Measurements from ENCODE around the gene TMEM52B.
"Not testable (repeated sequence)": the region's sequence is repeated elsewhere in the genome, so short reads cannot be mapped to it uniquely, and the experiment has no call there.

The TMEM52B gene

GRCh38 chr12:10218021-10218420 is 39.2 kb downstream of the TMEM52B start:
- TF ChIP-seq CTCF (IDR thresholded peaks at IDR 0.05; ENCODE audit: insufficient read depth, low read length, missing control alignments) = no peak
- DNase-seq (ENCODE audit: low read depth, low spot score) = no peak
- ChIA-PET CTCF (interaction anchor here (2.0 kb wide), 1 partner anchor 18 kb away, joined by 11 read pairs; no protein-coding TSS in a partner anchor), POLR2A (no interaction called here)
- H3K4me3 ChIP-seq (ENCODE audit: low read depth, low read length) = no peak overlapping the region

- no peak for DNase-seq (ENCODE audit: low read depth, low spot score)
- no peak overlapping the region for H3K4me3 ChIP-seq (ENCODE audit: low read depth, low read length)
- no peak for TF ChIP-seq CTCF (IDR thresholded peaks at IDR 0.05; ENCODE audit: insufficient read depth, low read length, missing control alignments)
- ChIA-PET CTCF (interaction anchor here (1.3 to 2.1 kb wide), 2 partner anchors 14 to 16 kb away, joined by 3 to 12 read pairs; no protein-coding TSS in a partner anchor), POLR2A (no interaction called here)
Measured at GRCh38 chr12:10220398-10221077, 41.7 kb downstream of the TMEM52B start.

- DNase-seq (ENCODE audit: low read depth, low spot score) = no peak
- POLR2A ChIA-PET = no interaction called here
- no peak for TF ChIP-seq CTCF (IDR thresholded peaks at IDR 0.05; ENCODE audit: insufficient read depth, low read length, missing control alignments)
- CTCF ChIA-PET = interaction anchor here (3.0 kb wide), 1 partner anchor 14 kb away, joined by 10 read pairs; no protein-coding TSS in a partner anchor
- no peak overlapping the region for H3K4me3 ChIP-seq (ENCODE audit: low read depth, low read length)
Measured at GRCh38 chr12:10221846-10222245, 43.0 kb downstream of the TMEM52B start.

- DNase-seq (ENCODE audit: low read depth, low spot score) = no peak
- CTCF ChIA-PET = interaction anchor here (1.2 to 3.0 kb wide), 3 partner anchors 9 to 70 kb away, joined by 3 to 10 read pairs (median 6); no protein-coding TSS in a partner anchor
- H3K4me3 ChIP-seq (ENCODE audit: low read depth, low read length) = no peak overlapping the region
- POLR2A ChIA-PET = no interaction called here
- no peak for TF ChIP-seq CTCF (IDR thresholded peaks at IDR 0.05; ENCODE audit: insufficient read depth, low read length, missing control alignments)
Measured at GRCh38 chr12:10223208-10223607, 44.4 kb downstream of the TMEM52B start.

- POLR2A ChIA-PET; DNase-seq (ENCODE audit: low read depth, low spot score); H3K4me3 ChIP-seq (ENCODE audit: low read depth, low read length): not testable (repeated sequence)
- CTCF ChIA-PET = interaction anchor here (3.3 kb wide), 1 partner anchor 11 kb away, joined by 22 read pairs; no protein-coding TSS in a partner anchor
Measured at GRCh38 chr12:10225426-10225825, 46.6 kb downstream of the TMEM52B start.

GRCh38 chr12:10226086-10226485 is 47.3 kb downstream of the TMEM52B start:
- no peak overlapping the region for H3K4me3 ChIP-seq (ENCODE audit: low read depth, low read length)
- no peak for DNase-seq (ENCODE audit: low read depth, low spot score)
- POLR2A ChIA-PET = interaction anchor here (0.7 kb wide), 1 partner anchor 1825 kb away, joined by 4 read pairs; no protein-coding TSS in a partner anchor
- TF ChIP-seq CTCF (IDR thresholded peaks at IDR 0.05; ENCODE audit: insufficient read depth, low read length, missing control alignments) = no peak
- CTCF ChIA-PET = interaction anchor here (0.7 to 3.3 kb wide), 2 partner anchors 10 to 11 kb away, joined by 3 to 22 read pairs; no protein-coding TSS in a partner anchor
